RKO (cell line): Measurements from ENCODE around the gene CMTM5.
"Not testable (repeated sequence)": the region's sequence is repeated elsewhere in the genome, so short reads cannot be mapped to it uniquely, and the experiment has no call there.

Source experiments
- DNase-seq: peaks from one replicate; pipeline ENCODE4 v3.0.0-alpha.2; 2016; ENCODE audit warnings: low spot score

CMTM5 gene

DNA sequence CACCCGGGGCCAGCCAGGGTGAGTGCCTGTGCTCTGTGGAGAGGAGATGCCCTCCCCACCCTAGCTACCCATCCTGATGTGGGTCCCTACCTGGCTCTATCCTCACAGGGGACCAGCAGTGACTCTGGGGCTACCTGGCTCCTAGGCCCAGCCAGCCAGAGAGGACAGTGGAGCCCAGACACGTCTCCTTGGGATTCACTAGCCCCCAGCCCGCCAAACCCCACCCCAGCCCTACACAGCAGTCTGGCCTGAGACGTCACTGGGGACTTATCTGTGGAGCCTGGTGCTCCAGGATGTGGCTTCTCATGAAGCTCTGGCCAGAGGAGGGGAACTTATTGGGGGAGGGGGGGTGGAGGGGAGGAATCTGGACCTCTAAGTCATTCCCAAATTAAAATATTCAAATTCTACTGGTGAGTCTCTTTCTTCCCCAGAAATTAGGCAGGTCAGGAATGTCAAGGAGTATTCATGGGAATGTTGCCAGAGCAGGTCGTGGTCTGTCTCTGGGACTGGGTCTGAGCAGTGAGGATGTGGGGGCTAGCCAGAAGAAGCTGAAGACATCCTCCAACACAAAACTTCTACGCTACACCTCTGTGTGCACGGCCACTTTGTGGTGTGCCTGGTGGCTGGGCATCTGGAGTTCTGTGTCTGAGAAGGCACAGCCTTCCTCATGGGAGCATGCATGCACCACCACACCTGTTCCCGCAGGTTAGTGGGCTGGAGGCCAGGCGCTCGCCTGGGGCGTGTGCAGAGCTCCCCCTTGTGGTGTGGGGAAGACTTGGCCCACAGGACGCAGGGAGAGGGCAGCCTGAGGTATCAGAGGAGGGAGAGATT lies 2.7 kb downstream of the CMTM5 start:
- no peak for DNase-seq

DNA sequence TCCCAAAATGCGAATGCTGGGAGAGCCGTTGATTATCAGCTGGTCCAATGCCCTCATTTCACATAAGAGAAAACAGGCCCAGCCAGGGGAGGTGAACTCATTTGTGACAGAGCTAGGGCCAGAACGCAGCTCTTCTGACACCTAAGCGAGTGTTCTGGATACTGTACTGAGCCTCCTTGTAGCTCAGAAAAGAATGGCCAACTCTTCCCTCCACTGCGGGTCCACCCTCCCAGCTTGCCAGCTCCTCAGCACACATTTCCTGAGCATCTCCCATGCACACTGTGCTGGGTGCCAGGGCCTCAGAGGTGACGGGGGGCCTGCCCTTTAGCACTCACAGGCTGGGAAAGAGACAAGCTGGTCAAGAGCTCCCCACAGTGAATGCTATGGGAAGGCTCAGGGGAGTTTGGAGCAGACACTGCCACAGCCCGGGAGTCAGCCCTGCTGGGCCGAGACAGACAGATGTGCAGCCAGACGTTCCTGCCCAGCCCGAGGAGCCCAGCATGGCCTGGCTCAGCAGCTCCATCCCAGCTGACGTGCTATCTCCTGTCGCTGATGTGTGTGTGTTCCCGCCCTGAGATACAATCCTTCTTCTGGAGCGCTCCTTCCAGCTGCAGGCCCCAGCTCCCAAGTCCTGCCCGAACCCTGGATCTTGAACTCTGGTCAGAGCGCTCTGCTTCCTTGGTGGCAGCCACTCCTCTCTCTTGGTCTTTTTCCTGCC lies 3.5 kb downstream of the CMTM5 start:
- DNase-seq: no peak

DNA sequence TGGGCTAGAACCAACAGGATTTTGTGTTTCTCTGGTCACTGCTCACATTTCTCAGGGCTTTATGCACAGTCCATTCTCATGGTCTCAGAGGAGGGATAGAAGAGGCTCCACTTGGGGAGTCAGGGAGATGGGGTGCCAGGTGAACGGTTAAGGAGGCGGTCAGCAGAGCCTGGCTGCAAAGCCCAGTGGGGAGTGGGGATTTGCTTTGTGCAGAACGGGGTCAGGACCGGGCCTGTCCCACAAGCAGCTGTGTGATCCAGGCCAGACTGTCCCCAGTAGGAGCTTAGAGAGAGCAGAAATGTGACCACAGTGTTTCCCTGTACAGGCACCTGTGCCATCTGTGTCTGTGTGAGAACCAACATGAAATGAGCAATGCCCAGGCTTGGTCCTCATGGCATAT lies 4.1 kb downstream of the CMTM5 start:
- DNase-seq: no peak

DNA sequence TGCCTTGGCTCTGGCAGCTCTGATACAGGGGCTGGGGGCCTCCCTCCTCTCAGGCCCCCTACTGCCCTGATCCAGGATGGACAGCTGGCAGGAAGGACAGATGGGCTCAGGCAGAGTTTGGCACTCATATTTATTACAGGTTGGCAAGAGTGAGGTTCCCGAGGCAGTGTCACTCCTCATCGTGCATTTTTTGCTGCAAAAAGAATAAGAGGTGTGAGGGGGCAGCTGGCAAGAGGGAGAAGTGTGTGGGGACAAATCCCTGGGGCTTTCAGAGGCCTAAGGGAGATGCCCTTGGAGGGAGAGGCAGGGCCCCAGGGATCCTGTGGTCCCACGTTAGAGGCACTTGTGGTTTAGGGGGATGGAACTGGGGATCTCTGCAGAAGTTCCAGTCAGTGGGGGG lies 5.0 kb downstream of the CMTM5 start:
- peak; percentile 94 for DNase-seq

DNA sequence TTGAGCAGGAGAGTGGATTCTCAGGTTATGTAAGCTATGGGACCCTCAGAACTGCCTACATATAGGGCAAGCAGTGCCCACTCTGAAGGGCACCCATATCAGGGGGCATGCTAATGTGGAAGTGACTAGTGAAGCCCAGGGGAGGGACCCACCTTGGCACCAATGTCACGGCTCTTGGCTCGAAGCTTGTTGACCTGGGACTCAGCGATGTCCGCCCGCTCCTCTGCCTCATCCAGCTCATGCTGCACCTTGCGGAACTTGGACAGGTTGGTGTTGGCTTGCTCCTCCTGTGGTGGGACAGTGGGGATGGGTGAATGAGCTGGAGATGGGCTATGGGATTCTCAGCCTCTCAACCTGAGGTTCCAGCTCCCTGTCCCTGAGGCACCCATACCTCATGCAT lies 5.4 kb downstream of the CMTM5 start:
- DNase-seq: no peak

DNA sequence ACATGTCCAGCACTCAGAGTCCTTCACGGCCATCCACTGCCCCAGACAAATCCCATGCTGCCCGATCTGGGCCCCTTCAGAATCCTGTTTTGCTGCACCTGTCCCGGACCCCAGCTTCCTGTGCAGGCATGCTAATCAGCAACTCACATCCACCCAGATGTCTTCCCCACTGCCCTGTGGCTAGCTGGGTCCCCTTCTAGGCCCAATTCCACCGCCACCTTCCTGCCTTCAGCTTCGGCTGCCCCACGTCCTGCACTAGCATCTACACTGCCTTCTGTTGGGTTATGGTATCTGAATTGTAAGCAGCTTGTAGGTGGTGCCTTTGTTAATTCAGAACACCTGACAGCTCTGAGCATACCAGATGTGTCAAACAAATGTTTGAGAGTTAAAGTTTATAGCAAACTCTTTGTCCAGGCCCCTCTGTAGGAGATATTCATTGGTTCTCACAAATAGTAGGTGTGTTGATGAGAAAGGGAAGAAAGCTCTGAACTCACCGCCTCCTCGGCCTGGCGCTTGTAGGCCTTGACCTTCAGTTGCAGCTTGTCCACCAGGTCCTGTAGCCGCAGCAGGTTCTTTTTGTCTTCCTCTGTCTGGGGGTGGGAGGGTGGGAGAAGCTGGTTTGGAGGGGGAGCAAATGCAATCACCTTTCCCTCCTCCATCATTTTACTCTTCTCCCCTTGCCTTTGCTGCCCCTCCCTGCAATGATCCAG lies 6.0 kb downstream of the CMTM5 start:
- no peak for DNase-seq

DNA sequence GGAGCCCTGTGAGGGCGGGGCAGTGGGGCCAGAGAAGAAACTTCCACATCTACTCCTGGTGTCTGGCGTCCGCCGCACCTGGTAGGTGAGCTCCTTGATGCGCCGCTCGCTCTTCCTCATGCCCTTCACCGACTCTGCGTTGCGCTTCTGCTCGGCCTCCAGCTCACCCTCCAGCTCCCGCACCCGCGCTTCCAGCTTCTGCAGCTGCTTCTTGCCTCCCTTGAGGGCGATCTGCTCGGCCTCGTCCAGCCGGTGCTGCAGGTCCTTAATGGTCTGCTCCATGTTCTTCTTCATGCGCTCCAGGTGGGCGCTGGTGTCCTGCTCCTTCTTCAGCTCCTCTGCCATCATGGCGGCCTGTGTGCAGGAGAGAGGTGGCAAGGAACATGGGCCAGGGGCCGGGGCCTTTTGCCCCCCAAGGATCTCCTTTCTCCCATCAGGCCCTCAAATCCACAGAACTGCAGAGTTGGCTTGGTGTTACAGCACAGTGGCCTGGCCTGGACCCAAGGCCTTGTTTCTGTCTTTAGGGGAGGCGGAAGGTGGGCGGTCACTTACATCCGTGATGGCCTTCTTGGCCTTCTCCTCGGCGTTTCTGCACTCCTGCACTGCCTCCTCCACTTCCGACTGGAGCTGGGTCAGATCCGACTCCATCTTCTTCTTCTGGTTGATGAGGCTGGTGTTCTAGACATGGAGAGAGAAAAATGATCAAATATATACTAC lies 7.7 kb downstream of the CMTM5 start:
- DNase-seq: no peak

DNA sequence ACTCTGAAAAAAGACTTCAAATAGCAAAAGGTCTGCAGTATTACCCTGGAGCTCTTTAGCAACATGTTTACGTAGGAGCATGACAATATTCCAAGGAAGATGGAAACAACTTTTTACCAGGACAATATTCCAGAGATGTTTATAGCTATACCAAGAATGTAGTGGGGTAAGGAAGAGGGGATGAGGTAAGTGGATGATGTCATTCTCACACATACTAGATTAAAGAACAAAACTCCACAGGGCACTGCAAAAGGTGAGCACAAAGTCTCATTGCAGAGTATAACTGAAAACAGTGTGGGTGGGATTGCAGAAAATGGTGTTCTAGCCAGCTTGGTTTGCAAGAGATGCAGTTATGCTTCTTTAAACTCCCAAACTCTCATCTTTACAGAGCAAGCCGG lies 8.4 kb downstream of the CMTM5 start:
- no peak for DNase-seq

DNA sequence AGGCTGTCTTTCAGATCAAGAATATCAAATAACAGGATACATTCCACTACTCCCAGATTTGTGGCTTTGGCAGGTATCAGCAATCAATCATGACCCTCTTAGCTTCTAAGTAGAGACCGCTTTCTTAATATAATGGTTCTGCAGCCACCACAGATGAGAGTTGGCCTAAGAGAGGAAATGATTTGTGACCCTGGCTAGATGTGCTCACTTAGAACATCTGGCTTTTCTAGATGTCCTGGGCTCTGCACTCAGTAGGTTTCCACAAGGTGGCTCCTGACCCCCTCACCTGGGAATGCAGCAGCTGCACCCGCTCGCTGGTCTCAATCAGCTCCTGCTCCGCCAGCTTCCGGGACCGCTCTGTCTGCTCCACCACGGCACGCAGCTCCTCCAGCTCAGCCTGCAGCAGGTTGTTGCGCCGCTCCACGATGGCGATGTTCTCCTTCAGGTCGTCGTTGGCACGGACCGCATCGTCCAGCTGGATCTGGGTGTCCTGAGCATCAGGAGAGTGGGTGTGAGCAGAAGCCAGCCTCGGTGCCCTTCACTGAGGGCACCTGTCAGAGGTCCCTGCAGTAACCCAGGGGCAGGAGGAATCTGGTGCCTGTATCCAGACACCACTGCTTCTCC lies 8.9 kb downstream of the CMTM5 start:
- no peak for DNase-seq

DNA sequence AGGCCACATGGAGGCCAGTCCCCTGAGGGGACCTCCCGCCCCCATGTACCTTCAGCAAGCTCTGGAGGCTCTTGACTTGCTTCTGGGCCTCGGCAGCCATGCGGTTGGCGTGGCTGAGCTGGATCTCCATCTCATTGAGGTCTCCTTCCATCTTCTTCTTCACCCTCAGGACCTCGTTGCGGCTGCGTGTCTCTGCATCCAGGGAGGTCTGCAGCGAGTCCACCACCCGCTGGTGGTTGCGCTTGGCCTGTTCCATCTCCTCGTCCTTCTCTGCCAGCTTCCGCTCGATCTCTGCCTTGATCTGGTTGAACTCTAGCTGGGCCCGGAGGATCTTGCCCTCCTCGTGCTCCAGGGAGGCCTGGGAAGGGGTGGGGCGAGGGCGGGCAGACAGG lies 9.4 kb downstream of the CMTM5 start:
- not testable (repeated sequence) for DNase-seq

DNA sequence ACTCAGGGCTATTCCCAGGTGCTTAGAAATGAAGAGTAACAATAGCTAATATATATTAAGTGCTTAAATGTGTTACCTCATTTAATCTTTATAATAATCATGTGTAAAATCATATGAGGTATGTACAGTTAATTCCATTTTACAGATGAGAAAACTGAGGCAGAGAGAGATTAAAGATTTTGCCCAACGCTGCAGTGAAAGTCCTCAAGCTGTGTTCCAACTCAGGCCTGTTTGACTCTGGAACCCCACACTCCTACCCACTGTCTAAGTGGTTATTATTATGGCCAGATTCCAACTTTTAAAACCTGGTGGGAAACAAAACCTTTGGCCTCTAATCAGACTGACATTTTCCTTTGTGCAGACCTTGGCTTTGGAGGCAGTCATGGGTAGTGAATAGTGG lies 10.2 kb downstream of the CMTM5 start:
- DNase-seq: no peak

DNA sequence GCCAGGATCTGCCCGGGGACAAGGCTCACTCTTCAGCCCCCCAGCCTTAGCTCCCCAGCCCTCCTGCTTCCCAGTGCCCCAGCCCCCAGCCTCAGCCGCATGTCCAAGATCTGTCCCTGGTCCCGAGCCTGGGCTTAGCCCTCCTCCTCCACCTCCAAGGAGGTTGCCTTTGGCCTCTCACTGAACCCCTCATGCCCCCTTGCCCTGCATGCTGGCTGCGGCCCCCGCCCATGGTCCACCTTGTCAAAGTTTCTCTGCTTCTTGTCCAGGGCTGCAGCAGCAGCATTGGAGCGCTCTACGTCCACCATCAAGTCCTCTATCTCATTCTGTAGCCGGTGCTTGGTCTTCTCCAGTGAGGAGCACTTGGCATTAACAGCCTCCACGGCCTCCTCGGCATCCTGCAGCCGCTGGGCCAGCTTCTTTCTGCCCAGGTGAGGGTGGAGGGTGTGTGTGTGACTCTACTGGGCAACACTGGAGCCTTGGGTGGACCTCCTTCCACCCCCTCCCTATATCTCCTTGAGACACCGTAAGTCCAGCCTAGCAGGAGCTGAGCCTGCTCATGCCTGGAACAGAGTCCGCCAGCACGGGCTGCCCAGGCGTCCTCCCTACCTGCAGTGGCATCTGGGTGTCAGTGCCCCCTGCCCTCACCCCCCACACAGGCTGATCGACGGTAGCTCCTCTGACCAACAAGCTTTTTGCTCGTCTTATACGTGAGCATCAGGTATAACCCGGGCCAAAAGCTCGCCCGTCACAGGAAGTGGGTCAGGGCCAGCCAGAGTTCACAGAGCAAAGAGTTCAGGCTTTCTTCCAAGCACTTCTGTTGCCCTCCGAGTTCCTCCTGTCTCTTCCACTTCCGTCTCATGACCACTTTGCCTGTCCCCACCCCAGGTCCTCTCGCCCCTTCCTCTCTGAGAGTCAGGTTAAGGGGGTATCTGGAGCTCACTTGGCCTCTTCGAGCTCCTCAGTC lies 11.4 kb downstream of the CMTM5 start:
- no peak for DNase-seq

DNA sequence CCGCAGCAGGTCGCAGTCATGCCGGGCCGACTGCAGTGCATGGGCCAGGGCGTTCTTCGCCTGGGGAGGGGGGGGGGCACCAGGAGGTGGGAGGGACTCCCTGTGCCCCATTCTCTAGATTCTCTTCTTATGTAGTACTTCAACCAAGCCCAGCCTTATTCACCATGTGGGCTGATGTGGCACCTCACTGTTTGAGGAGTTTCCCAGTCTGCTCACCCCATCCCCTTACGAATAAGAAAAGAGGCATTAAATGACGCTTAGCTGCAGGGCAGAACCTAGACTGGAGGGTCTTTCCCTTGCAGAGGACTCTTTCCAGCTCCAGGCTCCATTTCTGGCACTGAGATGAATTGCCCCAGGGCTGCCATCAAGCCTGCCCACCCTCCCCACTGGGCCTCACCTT lies 12.2 kb downstream of the CMTM5 start:
- no peak for DNase-seq

DNA sequence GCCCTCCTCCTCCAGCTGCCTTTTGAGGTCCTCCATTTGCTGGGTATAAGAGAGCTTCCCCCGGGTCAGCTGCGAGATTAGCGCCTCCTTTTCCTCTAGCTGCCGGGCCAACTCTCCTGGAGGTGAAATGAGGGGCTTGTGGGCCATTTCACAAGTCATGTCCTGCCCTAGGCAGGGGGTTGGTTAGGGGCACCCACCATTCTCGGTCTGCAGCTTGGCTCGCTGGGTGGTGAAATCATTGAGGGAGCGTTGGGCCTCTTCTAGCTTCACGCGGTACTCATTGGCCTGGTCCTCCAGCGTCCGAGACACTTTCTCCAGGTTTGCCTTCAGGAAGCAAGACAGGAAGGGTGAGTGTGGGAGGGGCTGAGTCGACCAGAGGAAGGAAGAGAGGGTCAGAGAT lies 12.6 kb downstream of the CMTM5 start:
- DNase-seq: no peak

DNA sequence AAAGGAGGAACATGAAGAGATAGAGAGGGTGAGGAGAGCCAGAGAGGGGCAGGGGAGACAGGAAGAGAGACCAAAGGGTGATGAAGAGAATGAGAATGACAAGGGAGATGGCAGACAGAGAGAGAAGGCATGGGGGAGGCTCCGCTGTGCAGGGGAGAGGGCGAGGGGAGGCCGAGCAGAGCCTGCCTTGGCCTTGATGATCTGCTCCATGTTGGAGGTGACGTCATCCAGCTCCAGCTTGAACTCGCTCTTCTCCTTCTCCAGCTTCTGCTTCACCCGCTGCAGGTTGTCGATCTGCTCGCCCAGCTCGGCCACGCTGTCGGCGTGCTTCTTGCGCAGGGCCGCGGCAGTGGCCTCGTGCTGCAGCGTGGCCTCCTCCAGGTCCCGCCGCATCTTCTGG lies 13.0 kb downstream of the CMTM5 start:
- not testable (repeated sequence) for DNase-seq

DNA sequence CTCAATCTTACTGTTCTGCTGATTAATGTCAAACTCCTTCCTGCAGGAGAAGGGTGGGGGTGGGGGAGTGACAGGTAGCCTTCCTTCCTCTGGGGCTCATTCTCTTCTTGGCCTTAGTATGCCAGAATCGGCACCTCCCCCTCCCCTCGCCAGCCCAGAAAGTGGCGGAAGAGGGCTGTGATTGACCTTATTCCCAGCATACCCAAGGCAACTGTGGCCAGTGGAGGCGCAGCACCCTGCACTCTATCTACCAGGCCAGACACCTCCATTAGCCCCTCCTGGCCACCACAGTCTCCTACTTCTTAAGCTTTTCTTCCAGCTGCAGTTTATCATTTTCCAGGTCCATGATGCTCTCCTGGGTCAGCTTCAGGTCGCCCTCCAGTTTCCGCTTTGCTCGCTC lies 15.8 kb downstream of the CMTM5 start:
- no peak for DNase-seq

DNA sequence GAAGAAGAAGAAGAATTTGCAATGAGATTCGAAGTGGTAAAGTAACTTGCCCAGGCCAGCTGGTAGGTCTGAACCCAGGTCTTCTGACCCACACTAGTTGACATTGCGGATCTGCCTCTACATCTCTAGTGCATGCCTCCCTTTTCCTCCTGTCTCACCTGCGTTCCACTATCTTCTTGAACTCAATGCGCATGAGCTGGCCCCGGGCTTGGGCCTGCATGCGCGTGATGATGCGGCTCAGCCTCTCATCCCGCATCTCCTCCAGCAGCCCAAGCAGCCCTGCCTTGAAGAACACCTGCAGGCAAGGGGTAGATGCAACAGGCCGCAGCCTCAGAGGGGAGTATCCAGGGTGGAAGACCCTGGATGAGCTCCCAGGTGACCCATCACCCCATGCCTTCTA lies 19.3 kb downstream of the CMTM5 start:
- DNase-seq: no peak

DNA sequence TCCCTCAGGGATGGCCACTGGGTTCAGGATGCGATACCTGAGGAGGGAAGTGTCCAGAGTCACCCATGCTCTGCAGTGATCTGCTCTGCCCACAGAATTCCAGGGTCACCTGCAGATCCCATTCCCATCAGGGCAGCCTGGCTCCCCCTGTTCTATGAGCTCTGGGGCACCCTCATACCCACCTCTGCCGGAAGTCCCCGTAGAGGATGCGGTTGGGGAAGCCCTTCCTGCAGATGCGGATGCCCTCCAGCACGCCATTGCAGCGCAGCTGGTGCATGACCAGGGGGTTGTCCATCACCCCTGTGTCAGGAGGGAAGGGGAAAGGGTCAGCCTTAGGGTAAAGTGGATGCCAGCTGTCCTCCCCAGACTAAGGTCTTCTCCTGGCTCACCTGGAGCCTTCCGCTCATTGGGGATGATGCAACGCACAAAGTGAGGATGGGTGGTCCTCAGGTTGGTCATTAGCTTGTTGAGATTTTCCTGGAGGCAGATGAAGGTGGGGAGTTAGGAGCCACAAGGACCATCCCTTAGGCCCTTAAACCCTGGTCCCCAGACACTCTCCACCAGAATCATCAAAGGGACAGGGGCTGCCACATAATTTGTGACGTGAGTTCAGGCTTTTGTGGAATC lies 20.0 kb downstream of the CMTM5 start:
- no peak for DNase-seq

DNA sequence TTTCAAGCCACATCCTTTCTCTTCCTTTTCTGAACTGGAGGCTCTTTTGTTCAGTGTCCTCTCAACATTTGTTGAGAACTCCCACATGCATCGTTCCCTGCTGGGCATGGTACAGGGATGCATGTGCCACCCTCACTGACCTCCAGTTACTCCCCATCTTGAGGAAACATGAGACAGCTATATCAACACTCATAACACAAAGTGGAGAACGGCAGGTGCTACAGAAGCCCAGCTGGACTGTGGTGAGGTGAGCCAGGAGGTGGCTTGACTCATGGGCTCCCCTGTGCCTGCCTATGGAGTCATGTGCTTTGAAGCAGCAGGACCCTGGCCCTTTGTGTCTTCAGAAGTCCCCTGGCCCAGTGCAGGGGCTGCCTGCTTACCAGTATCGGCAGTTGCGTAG lies 21.5 kb downstream of the CMTM5 start:
- no peak for DNase-seq

DNA sequence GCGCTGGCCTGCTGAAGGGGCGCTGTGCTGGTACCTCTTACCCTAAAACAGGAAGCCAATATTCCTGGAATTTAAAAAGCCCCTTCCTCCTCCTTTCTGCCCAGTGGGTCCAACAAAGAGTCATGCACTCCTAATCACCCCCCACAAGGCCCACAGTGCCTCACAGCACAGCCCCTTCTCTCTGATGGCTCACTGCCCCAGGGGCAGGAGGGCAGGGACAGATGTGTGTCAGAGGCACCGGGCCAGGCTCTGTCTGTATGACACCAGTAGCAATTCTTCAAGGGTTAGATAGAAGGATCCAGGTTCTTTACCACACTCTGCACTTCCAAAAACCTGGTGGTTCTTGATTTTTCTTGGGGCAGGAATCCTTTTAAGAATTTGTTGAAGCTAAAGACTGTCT lies 22.3 kb downstream of the CMTM5 start:
- no peak for DNase-seq
